C4-2B (cell line): ENCODE measurements around the gene TAS2R40.

Experiments
- CTCF ChIP-seq: fragments of 450-650 bp; conservative IDR thresholded peaks from 2 replicates; pipeline ENCODE4 v1.5.1; 2017; ENCODE audit warnings: mild to moderate bottlenecking
- ZFX ChIP-seq: fragments of 450-650 bp; IDR thresholded peaks from 2 replicates; pipeline ENCODE4 v1.6.1; 2017

GRCh38 chr7:143225047-143225446 is 3.2 kb downstream of the TAS2R40 start:
- TF ChIP-seq CTCF (no peak), ZFX (no peak)
